GM21423 (cell line): Measurements from ENCODE around the gene ATP8A2.
"Not testable (repeated sequence)": the region's sequence is repeated elsewhere in the genome, so short reads cannot be mapped to it uniquely, and the experiment has no call there.

ENCODE experiments used
- ATAC-seq: cut with Tn5 transposase; IDR thresholded peaks from one replicate; pipeline ENCODE4 v1.9.1; 2021; ENCODE audit warnings: mild to moderate bottlenecking, moderate library complexity; ENCODE audit not compliant: unreplicated experiment

ATP8A2 gene

GRCh38 chr13:25761041-25761440, 389.3 kb downstream of the ATP8A2 start:
- no peak for ATAC-seq

- ATAC-seq: no peak
Measured at GRCh38 chr13:25762281-25762680, 390.5 kb downstream of the ATP8A2 start.

DNA sequence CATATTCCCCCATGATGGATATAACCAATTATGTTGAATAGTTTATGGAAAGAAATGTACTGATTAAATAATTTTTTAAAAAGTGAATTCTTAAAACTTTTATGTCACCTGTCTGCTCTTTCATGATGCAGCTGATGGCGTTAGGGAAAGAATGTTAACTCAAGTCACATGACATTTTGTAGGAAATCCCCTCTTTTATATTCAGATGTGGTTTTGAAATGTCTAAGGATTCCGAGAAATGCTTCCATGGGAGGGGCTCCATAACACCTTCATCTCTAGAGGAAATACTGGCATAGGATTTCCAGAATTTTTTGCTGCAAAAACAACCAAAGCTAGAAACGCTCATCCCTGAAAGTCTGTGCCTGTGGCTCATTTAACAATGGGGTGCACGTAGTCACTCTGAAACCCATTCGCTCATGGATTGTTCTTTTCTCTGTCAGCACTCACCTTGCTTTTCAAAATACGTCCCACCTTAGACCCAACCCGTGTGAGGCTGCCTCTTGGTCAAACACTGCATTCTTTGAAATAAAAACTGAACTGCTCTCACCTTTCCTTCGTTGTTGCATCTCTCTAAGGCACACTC, 391.1 kb downstream of the ATP8A2 start:
- no peak for ATAC-seq

GRCh38 chr13:25764378-25764777, 392.6 kb downstream of the ATP8A2 start:
- ATAC-seq: no peak

DNA sequence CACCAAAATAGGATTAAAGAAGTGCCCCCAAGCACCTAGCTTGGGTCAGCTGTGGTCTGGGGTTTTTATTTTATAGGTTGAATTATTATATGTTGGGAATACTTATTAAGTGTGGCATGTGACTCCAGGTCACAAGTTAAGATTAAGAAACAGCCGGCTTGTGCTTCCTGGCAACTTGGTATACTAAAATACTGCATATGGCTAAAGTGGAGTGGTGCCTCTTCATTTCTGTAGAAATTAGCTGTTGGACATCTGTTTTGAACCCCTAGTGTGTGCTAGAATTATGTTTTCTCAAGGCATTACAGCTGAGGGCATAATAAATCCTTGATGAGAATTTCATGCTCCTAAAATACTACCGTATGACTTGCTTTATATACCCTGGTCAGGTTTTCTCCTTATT, 393.5 kb downstream of the ATP8A2 start:
- ATAC-seq: no peak

DNA sequence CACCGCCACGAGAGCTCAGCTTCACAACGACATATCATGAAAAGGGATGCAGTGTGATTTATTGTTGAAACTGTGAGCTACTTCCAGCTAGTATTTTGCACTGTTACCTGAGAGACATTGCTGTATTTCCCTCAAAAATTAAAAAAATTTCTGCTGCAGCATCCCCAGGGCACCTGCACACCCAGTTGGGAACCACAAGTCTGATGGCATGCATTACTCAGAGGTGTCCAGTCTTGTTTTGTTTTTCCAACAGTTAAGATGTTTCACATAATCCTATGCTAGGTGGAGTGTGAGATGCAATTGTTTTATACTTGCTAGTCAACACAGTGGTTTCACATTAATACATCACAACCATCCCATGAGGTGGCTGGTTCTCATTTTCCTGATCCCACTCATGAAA, 394.8 kb downstream of the ATP8A2 start:
- ATAC-seq: no peak

DNA sequence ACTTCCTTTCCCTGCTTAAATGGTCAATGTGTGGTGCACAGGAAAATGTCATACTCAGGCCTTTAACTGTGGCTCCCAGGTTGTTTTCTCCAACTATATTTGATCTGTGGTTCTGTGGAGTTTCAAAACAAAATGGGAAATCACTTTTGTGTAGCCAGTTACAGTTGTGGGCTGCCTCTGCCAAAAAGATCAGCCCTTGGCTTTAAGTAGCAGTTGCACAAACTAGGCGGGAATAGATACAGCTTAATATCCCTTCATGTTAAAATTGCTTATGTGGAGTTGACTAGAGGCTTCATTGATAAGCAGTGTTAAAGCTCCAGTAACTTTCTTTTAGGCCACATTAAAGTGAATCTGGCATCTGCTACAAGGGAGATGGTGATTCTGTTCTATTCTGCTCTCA, 395.2 kb downstream of the ATP8A2 start:
- ATAC-seq: no peak

DNA sequence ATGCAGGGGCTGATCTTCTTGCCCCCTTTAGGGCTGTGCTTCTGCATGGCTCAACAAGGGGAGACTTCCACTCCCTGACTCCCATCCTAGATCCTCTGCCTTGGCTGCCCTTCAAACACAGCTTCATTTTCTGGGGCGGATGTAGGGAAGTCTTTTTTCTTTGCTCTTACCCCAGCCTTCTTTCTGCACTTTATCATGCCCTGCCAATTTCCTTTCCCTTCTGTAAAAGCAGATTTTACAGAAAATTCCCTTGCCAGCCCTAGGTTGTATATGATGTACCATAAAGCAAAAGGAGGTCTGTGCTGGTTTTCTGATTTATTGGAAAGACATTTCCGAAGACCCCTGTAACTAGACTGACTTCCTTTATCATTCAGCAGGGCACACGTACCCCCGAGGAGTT, 396.6 kb downstream of the ATP8A2 start:
- ATAC-seq: no peak

DNA sequence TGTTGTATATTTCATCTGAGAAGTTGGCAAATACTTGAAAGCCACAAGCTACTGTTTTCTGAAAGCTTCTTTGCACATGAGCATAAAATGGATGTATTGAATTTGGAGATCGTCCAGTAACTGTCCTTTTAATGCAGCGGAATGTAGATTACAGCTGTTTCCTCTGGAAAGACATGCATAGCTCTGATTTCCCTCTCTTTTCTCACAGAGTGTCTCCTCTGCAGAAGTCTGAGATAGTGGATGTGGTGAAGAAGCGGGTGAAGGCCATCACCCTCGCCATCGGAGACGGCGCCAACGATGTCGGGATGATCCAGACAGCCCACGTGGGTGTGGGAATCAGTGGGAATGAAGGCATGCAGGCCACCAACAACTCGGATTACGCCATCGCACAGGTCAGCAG, 397.1 kb downstream of the ATP8A2 start:
- no peak for ATAC-seq

DNA sequence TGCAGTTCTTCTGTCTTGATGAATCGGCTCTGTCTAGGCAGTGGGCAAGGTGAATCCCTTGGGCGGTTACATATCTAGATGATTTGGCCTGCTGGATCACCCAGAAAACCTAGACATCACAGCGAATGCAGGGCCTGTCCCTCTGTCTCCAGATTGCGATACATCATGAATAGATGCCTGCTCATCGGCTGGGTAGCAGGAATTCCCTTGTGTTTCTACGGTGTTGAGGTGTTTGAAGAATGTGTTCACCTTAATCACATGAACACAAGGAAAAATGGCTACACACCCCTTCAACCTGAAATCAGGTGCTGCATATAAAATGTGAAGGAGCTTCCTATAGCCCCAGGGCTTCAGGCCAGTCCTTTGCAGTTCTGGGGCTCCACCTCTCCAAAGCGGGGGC, 398.8 kb downstream of the ATP8A2 start:
- no peak for ATAC-seq

DNA sequence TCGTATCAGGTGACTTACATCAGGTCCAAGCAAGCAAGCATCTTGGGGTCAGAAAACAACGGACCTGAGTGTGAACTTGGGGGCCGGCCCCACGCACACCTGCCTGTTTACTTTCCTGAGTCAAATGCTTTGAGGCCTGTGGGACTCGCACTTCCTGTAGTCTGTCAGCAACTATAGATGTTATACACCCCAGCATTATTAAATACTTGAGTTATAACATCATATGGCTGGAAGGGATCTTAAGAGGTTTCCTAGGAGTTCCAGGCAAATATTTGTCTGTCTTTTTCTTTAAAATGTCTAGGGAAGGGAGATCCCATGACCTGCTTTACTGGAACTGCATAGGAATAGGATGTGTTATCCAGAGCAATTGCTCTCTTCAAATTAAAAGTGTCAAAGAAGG, 399.4 kb downstream of the ATP8A2 start:
- no peak for ATAC-seq

- no peak for ATAC-seq
Measured at GRCh38 chr13:25771641-25772478, 400.1 kb downstream of the ATP8A2 start.

DNA sequence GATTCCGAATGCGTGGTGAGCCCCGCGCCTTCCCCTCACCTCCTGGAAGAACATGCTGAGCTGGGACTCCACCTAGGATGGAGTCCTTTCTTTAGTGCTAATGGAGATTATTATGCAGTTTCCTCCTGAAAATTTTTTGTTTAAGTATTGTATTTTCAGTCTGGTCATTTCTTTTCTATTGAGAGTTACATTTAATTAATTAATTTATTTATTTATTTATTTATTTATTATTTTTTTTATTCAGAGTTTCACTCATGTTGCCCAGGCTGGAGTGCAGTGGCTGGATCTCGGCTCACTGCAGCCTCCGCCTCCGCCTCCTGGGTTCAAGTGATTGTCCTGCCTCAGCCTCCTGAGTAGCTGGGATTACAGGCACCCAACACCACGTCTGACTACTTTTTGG, 400.8 kb downstream of the ATP8A2 start:
- not testable (repeated sequence) for ATAC-seq

- ATAC-seq: not testable (repeated sequence)
Measured at GRCh38 chr13:25774056-25774455, 402.3 kb downstream of the ATP8A2 start.

DNA sequence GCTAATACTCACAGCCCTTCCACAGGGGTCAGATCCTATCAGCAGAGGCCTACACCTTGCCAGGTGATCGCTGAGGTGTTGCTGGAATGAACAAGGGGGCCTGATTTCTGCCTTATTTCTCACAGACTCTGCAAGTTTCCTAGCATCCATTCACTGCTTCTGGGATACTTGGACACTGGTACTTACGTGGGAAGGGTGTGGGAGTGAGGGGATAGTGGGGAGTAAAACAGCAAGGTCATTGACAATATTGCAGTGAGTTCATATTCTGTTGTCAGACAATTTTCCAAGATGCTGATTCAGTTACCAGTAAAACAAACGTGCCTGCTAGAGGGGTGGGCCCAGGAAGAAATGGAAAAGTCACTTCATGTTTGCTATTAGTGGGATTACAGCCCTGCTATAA, 403.5 kb downstream of the ATP8A2 start:
- no peak for ATAC-seq

DNA sequence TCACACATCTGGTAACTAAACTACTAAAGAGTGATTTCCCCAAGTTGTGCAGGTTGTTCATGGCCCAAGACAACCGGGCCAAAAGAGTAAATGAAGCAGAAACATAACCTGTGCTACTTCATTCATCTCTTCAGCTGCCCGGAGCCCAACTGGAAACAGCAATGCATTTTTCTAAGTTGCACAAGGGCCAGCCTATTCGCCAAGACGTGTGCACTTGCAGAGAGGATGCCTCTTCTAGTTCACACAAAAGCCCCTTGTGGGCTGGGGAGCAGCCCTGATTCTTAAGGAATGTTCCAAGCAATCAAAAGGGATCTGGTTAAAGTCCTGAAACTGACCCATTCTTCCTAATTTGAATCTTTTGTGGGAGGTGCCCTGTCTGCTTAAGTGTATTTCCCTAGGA, 404.2 kb downstream of the ATP8A2 start:
- ATAC-seq: no peak

- no peak for ATAC-seq
Measured at GRCh38 chr13:25776722-25777121, 404.9 kb downstream of the ATP8A2 start.

DNA sequence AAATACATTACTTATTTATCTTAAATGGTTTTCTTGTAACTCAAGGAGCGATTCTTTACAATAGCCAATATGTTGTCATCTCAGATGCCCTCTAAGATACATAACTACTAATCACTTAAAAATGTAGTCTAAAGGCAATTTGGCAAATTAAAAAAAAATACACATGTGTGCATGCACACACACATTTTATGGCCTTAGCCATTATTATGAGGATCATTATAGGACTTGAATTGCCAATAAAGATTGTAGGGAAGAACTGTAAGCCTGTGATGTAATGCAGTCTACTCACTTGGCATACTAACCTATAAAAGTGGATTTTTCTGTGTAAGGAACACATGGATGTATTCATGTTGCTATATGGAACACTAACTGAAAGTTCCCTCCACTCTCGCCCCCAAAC, 405.7 kb downstream of the ATP8A2 start:
- ATAC-seq: no peak

DNA sequence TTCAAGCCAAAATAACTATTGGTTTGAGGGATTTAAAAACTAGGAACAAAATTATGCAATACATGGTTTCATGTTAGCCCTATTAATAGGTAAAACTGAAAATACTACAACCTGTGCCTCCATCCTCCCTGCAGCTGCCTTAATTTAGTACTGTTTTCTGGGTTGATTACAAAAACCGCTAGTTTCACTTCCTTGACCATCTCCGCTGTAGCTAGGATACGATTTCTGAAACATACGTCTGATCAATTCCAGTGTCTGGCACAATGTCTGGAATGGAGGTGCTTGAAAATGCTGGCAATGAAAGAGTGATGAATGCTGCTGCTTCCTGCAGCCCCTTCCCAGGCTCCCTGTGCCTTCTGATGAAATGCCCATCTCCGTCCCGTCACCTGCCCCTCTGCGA, 406.6 kb downstream of the ATP8A2 start:
- ATAC-seq: no peak

GRCh38 chr13:25778808-25779305, 407.1 kb downstream of the ATP8A2 start:
- ATAC-seq: no peak

DNA sequence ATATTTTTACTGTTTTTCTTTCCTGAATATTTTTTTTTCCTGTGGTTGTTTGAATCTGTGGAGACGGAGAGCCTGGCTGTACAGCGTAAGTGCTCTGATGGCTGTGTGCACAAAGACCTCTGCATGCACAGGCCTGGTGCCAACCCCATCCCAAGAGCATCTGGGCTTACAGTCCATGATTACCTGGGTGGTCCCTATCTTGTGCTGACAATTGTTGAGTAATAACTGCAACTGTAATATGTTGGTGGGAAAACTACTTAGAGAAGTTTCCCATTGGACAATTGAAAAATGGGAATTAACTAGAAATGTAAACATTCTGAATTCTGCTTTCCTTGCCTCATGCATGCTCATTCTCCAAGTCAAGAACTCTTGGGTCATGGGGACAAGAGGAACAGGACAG, 411.3 kb downstream of the ATP8A2 start:
- ATAC-seq: no peak

DNA sequence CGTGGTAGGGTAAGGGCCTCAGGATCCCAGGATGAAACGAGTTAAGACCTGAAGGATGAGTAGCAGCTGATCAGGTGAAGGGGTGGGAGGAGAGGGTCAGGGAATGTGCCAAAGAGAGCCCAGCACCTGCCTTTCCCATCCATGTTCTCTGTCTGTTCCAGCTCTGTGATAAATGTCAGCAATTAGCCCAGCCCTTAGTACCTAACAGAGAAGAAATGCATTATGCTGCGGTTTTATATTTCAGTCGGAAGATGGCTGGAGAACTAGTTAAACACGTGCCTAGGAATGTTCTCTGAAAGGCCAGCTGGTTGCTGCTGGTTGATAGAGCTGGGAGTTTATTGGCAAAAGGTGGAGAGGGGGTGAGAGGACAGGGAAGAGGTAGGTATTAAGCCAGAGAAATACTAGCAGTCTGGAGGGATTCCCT, 411.8 kb downstream of the ATP8A2 start:
- ATAC-seq: no peak
